Measurements from ENCODE around the gene CDC73.

Gene CDC73

GRCh38 chr1:193299038-193299437 is 177.2 kb downstream of the CDC73 start:
- no peak for DNase-seq

- no peak for DNase-seq
Observed at GRCh38 chr1:193301746-193302145, 179.9 kb downstream of the CDC73 start.

- no peak for DNase-seq
Observed at GRCh38 chr1:193303849-193304248, 182.0 kb downstream of the CDC73 start.

Data from OCI-M1 (cell line).